H1 (cell line): ENCODE data around the gene TMEM272.

Experiments used
- ATF3 ChIP-seq: IDR thresholded peaks from 2 replicates; pipeline ENCODE4 v1.6.1; 2011; ENCODE audit warnings: low read depth, mild to moderate bottlenecking, low read length; ENCODE audit not compliant: insufficient read depth
- CREB1 ChIP-seq: IDR thresholded peaks from 2 replicates; pipeline ENCODE4 v1.6.1; 2012; ENCODE audit warnings: inconsistent platforms
- CTCF ChIP-seq, 3 experiments: IDR thresholded peaks; 1 replicate in 2 of 3; 2 replicates in 1 of 3; pipeline versions ENCODE4 v1.5.1 to v1.6.1; 2011; ENCODE audit warnings: low read length in 3 of 3, mild to moderate bottlenecking in 3 of 3, inconsistent platforms in 2 of 3, low read depth in 1 of 3, moderate library complexity in 1 of 3; ENCODE audit not compliant: insufficient read depth in 1 of 3; ENCODE audit errors: control extremely low read depth in 1 of 3
- EZH2 ChIP-seq: fragments of 200-600 bp; sonication (generic); IDR thresholded peaks from 2 replicates; pipeline ENCODE4 v1.7.1; 2012; ENCODE audit warnings: low read depth, mild to moderate bottlenecking, moderate library complexity, low read length, inconsistent platforms; ENCODE audit not compliant: severe bottlenecking
- FOSL1 ChIP-seq: IDR thresholded peaks from 2 replicates; pipeline ENCODE4 v1.6.1; 2011; ENCODE audit warnings: mild to moderate bottlenecking, low read depth, low read length, moderate library complexity; ENCODE audit not compliant: insufficient read depth
- JUN ChIP-seq: IDR thresholded peaks from 2 replicates; pipeline ENCODE4 v1.6.1; 2011; ENCODE audit warnings: low read depth, mild to moderate bottlenecking, improper control_type of control experiment, low read length
- PHF8 ChIP-seq: fragments of 200-600 bp; sonication (generic); conservative IDR thresholded peaks from 2 replicates; pipeline ENCODE4 v1.7.1; 2012; ENCODE audit warnings: low read depth, mild to moderate bottlenecking, inconsistent platforms, low read length, moderate library complexity
- POLR2AphosphoS5 ChIP-seq: IDR thresholded peaks from 2 replicates; pipeline ENCODE4 v1.6.1; 2011; ENCODE audit warnings: low read depth, low read length
- SP1 ChIP-seq: IDR thresholded peaks from 2 replicates; pipeline ENCODE4 v1.6.1; 2011; ENCODE audit warnings: low read depth, low read length
- TAF7 ChIP-seq: optimal IDR thresholded peaks from 2 replicates; pipeline ENCODE3; 2011; ENCODE audit warnings: low read depth, mild to moderate bottlenecking, inconsistent platforms, low read length, moderate library complexity, borderline replicate concordance
- YY1 ChIP-seq: IDR thresholded peaks from 2 replicates; pipeline ENCODE4 v1.6.1; 2011; ENCODE audit warnings: low read depth, mild to moderate bottlenecking, low read length
- TF ChIP-seq, protein P1 (sequence below): IDR thresholded peaks from 2 replicates; pipeline ENCODE4 v1.6.1; 2012; ENCODE audit warnings: inconsistent platforms

- TF ChIP-seq ATF3 (no peak), CTCF (IDR thresholded peaks at IDR 0.05; ENCODE audit: control extremely low read depth in 1 of 3, insufficient read depth in 1 of 3, low read depth in 1 of 3, low read length in 3 of 3) (no peak), FOSL1 (no peak), SP1 (no peak), PHF8 (no peak), JUN (no peak), TAF7 (no peak), EZH2 (no peak), POLR2AphosphoS5 (no peak), YY1 (no peak), CREB1 (no peak)
- TF ChIP-seq, protein P1, sequence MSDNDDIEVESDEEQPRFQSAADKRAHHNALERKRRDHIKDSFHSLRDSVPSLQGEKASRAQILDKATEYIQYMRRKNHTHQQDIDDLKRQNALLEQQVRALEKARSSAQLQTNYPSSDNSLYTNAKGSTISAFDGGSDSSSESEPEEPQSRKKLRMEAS = no peak
Measured at GRCh38 chr13:51887468-51887867, 42.5 kb upstream of the TMEM272 start.
